Measurements from ENCODE around the gene VGLL1. TPM values are rescaled to one million over a fixed set of nuclear protein-coding genes. Genes with fewer than 3 reads are reported as not detected.

Gene VGLL1
- total RNA-seq, 1 experiment from 2014 or later: not detected

- H3K4me3 ChIP-seq (replicated peaks in 1 of 2; ENCODE audit: low read depth in 1 of 2, low read length in 2 of 2): no peak overlapping the region
- RAD21 ChIA-PET (ENCODE audit: low non-redundant PET in 1 of 2, low total read pairs in 2 of 2, uncharacterized antibody in 2 of 2, unreplicated experiment in 2 of 2): no interaction called here
- no peak overlapping the region for H3K4me2 ChIP-seq (ENCODE audit: low read length)
- POLR2A ChIA-PET: no interaction called here
- no TSS peak for BruUV-seq (replicated peaks)
- H3K9me3 ChIP-seq (ENCODE audit: control insufficient read depth in 1 of 2, insufficient read depth in 1 of 2, low read depth in 1 of 2, low read length in 2 of 2): no peaks in the 10 kb centered on the region
- no peak overlapping the region for H3K9ac ChIP-seq (ENCODE audit: low read length)
- H3K36me3 ChIP-seq (ENCODE audit: control insufficient read depth in 1 of 2, insufficient read depth in 2 of 2, low read length in 2 of 2): no peaks in the 10 kb centered on the region
- no peak overlapping the region for H3K27ac ChIP-seq (ENCODE audit: low read depth, low read length)
- H3K4me1 ChIP-seq (ENCODE audit: control insufficient read depth in 1 of 2, insufficient read depth in 2 of 2, low read length in 2 of 2): peaks cover 0 to 8% of the 10 kb centered on the region in 2 experiments; a peak in 2 of 4 replicates
- CTCF ChIA-PET: no interaction called here
- DNase-seq (ENCODE audit: low read depth, low spot score): no peak
- no peaks in the 10 kb centered on the region for H3K79me2 ChIP-seq (ENCODE audit: insufficient read depth, low read length)
- no peaks in the 10 kb centered on the region for H4K20me1 ChIP-seq (ENCODE audit: insufficient read depth)
- H3K9me2 ChIP-seq (ENCODE audit: insufficient read depth): no peaks in the 10 kb centered on the region
- intact Hi-C loops (cut with micrococcal nuclease): no loop called here
- H2AFZ ChIP-seq (ENCODE audit: low read depth, low read length, poor library complexity, severe bottlenecking): no peak overlapping the region
- ATAC-seq: no peak
- no peaks in the 10 kb centered on the region for H3K27me3 ChIP-seq (ENCODE audit: insufficient read depth, low read length)
- TF ChIP-seq, protein P1, sequence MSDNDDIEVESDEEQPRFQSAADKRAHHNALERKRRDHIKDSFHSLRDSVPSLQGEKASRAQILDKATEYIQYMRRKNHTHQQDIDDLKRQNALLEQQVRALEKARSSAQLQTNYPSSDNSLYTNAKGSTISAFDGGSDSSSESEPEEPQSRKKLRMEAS (IDR thresholded peaks at IDR 0.05): no peak
- TF ChIP-seq SRF (IDR thresholded peaks at IDR 0.05; ENCODE audit: low read depth) (no peak), YY1 (IDR thresholded peaks at IDR 0.05; ENCODE audit: extremely low read depth, insufficient replicate concordance, low read depth, low read length) (no peak), EZH2phosphoT487 (IDR thresholded peaks at IDR 0.05; ENCODE audit: borderline replicate concordance) (no peak)
These were observed 8.2 kb upstream of the VGLL1 start for GRCh38 chrX:136523770-136524169.

DNA sequence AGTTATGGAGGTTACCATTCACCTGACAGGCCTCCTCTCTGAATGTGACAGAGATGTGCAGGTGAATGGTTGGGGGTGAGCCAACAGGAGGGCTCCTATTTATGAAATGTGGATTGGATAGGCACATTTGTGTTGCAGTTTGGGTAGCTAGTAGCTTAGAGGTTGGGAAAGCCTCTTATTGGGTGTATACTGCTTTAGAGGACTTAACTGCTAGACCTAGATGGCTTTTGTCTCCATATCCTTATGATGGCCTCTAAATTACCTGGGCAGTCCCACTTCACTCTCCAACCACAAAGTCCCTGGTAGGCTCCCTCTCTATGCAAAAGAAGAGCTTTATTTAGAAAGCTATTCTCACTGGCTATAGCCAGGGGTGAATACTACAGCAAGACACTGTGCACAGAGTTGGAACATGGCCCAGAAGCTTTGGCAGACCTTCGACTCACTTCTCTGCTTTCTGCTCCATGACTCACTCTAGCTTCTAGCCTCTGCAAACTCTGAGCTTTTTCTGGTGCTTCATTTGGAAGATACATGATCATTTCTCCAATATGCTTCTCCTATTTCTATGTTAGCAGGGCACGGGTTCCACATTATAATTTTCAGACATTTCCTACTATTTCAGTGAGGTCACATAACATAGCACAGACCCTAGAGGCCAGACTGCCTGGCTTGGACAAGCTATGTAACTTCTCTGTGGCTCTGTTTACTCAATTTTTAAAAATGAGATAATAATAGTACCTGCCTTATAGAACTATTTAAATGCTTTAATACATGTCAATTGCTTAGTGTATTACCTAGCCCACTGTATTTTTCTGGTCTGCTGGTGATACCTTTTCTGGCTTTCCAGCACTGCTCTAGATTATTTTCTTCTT is 6.0 kb upstream of the VGLL1 start:
- DNase-seq (ENCODE audit: low read depth, low spot score) (no peak), ATAC-seq (peak; percentile 69)
- H3K9me2 ChIP-seq (ENCODE audit: insufficient read depth): no peaks in the 10 kb centered on the region
- TF ChIP-seq FOSL1 (IDR thresholded peaks at IDR 0.05; ENCODE audit: low read depth) (peak; percentile 10; the same call in 1 of the 2 replicates), EZH2phosphoT487 (IDR thresholded peaks at IDR 0.05; ENCODE audit: borderline replicate concordance) (no peak)
- H3K4me2 ChIP-seq (ENCODE audit: low read length): peak overlapping the region; percentile 19; the same call in 1 of the 2 replicates
- ChIA-PET CTCF (no interaction called here), RAD21 (ENCODE audit: low non-redundant PET in 1 of 2, low total read pairs in 2 of 2, uncharacterized antibody in 2 of 2, unreplicated experiment in 2 of 2) (no interaction called here), POLR2A (no interaction called here)
- H3K27ac ChIP-seq (ENCODE audit: low read depth, low read length): no peak overlapping the region
- no peaks in the 10 kb centered on the region for H3K27me3 ChIP-seq (ENCODE audit: insufficient read depth, low read length)
- no TSS peak for BruUV-seq (replicated peaks)
- no peaks in the 10 kb centered on the region for H3K9me3 ChIP-seq (ENCODE audit: control insufficient read depth in 1 of 2, insufficient read depth in 1 of 2, low read depth in 1 of 2, low read length in 2 of 2)
- no peak overlapping the region for H3K4me3 ChIP-seq (replicated peaks in 1 of 2; ENCODE audit: low read depth in 1 of 2, low read length in 2 of 2)
- H2AFZ ChIP-seq (ENCODE audit: low read depth, low read length, poor library complexity, severe bottlenecking): no peak overlapping the region
- no peak overlapping the region for H3K9ac ChIP-seq (ENCODE audit: low read length)
- no peaks in the 10 kb centered on the region for H3K79me2 ChIP-seq (ENCODE audit: insufficient read depth, low read length)
- peaks cover 0 to 8% of the 10 kb centered on the region in 2 experiments; a peak in 2 of 4 replicates for H3K4me1 ChIP-seq (ENCODE audit: control insufficient read depth in 1 of 2, insufficient read depth in 2 of 2, low read length in 2 of 2)
- intact Hi-C loops (cut with micrococcal nuclease): no loop called here
- H3K36me3 ChIP-seq (ENCODE audit: control insufficient read depth in 1 of 2, insufficient read depth in 2 of 2, low read length in 2 of 2): no peaks in the 10 kb centered on the region
- no peaks in the 10 kb centered on the region for H4K20me1 ChIP-seq (ENCODE audit: insufficient read depth)
